ENCODE data around the gene RHOT1.
"Not testable (repeated sequence)": the region's sequence is repeated elsewhere in the genome, so short reads cannot be mapped to it uniquely, and the experiment has no call there.

The RHOT1 gene

DNA sequence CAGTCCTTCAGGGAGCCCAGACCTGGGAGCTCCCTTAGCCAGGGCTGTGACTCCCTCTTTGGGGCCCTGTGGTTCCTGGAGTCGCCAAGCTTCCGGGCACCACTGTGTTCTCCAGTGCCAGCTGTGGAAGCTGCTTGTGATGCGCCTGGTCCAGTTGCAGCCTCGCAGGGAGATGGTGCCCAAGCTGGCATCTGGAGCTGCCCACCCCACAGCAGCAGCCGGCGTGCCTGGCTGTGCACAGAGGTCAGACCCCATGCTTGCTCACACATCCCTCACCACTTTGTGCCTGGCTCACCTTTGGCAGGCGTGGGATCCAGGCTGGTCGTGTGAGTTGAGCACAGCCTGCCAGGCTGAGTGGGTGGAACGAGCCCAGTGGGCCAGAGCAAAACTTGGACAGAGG lies 18.2 kb downstream of the RHOT1 start:
- no peak for DNase-seq

DNA sequence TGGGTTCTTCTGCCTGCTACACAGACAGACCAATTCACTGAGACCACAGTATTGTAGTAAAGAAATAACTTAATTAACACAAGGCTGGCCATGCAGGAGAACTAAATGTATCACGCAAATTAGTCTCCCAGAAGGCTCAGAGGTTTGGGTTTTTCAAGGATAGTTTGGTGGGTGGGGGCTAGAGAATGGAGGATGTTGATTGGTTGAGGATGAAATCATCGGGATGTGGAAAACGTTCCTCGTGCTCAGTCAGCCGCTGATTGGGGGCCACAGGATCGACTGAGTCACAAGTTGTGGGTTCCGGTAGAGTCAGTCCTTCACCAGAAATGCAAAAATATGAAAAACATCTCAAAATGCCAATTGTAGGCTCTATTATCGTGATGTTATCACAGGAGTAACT lies 18.7 kb downstream of the RHOT1 start:
- DNase-seq, result no peak

GRCh38 chr17:32161506-32162365 lies 19.4 kb downstream of the RHOT1 start:
- DNase-seq, result no peak

- DNase-seq, result no peak
Measured at GRCh38 chr17:32174889-32175288, 32.6 kb downstream of the RHOT1 start.

GRCh38 chr17:32178679-32179078 lies 36.4 kb downstream of the RHOT1 start:
- not testable (repeated sequence) for DNase-seq

DNA sequence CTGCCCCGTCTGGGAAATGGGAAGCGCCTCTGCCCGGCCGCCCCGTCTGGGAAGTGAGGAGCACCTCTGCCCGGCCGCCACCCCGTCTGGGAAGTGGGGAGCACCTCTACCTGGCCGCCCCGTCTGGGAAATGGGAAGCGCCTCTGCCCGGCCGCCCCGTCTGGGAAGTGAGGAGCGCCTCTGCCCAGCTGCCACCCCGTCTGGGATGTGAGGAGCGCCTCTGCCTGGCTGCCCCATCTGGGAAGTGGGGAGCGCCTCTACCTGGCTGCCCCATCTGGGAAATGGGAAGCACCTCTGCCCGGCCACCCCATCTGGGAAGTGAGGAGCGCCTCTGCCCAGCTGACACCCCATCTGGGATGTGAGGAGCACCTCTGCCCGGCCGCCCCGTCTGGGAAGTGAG lies 36.8 kb downstream of the RHOT1 start:
- not testable (repeated sequence) for DNase-seq

GRCh38 chr17:32179526-32179925 lies 37.2 kb downstream of the RHOT1 start:
- DNase-seq, result not testable (repeated sequence)

GRCh38 chr17:32180262-32180661 lies 38.0 kb downstream of the RHOT1 start:
- DNase-seq, result not testable (repeated sequence)

- DNase-seq, result no peak
Measured at GRCh38 chr17:32185875-32186274, 43.6 kb downstream of the RHOT1 start.

GRCh38 chr17:32187271-32187670 lies 45.0 kb downstream of the RHOT1 start:
- no peak for DNase-seq

DNA sequence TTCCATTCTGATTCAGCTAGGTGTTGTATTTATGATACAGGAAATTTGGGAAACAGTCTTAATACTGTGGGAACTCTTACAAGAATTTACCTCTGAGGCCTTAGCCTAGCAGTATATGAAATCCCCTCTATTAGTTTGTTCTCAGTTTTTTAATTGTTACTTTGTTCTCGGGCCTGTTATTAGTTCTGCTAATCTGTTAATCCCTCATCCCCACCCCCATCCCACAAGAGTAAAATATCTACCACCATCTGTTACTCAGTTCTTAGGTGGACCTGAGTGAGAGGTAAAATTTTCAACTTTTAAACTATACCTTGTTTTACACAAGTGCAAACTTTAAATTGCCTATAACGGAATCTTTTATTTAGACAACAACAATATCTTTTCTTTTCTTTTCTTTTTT lies 47.0 kb downstream of the RHOT1 start:
- no peak for DNase-seq

GRCh38 chr17:32191306-32191705 lies 49.0 kb downstream of the RHOT1 start:
- no peak for DNase-seq

- no peak for DNase-seq
Measured at GRCh38 chr17:32192379-32192778, 50.1 kb downstream of the RHOT1 start.

DNA sequence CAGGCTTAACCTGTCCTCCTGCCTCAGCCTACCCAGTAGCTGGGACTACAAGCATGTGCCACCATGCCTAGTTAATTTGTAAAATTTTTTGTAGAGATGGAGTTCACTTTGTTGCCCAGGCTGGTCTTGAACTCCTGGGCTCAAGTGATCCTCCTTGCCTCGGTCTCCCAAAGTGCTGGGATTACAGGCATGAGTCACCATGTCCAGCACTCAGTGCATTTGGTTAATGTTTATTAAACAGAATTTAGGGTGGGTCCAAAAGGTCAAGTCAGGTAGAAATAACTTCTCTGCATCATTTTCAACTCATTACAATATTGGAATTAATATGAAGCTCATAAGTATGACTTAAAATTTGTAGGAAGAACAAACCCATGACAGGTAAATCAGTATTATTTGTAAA lies 55.7 kb downstream of the RHOT1 start:
- DNase-seq, result no peak

DNA sequence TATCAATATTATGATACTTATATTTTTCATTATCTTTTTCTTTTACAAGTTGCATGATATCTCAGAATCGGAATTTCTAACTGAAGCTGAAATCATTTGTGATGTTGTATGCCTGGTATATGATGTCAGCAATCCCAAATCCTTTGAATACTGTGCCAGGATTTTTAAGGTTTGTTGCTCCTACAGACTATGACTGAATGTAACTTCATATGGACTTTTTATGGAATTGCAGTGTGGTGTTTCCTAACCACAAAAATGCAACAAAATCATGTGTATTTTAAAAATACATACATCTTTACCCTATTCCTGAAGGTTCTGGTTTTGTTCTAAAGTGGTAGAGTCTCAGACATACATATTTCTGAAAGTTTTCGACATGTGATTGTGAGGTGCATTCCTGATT lies 64.6 kb downstream of the RHOT1 start:
- no peak for DNase-seq

GRCh38 chr17:32208436-32208835 lies 66.1 kb downstream of the RHOT1 start:
- DNase-seq, result no peak

DNA sequence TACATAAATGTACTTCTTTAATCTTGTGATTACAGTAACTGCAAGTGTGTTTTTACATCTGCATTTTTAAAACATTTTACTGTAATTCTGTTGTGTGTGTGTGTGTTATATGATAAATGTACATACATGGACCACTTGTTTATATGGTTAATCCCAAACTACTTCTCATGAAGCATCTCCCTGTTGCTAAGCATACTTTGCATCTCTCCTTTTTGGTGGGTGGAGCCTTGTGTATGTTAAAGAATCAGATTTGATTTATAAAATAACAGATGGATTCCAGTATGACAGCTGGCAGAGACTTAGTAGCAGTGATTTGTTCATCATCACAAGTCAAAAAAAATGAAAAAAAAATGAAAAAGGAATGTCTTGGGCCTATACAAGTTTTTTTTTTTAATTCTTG lies 67.3 kb downstream of the RHOT1 start:
- DNase-seq, result no peak

- DNase-seq, result no peak
Measured at GRCh38 chr17:32211671-32212070, 69.4 kb downstream of the RHOT1 start.

DNA sequence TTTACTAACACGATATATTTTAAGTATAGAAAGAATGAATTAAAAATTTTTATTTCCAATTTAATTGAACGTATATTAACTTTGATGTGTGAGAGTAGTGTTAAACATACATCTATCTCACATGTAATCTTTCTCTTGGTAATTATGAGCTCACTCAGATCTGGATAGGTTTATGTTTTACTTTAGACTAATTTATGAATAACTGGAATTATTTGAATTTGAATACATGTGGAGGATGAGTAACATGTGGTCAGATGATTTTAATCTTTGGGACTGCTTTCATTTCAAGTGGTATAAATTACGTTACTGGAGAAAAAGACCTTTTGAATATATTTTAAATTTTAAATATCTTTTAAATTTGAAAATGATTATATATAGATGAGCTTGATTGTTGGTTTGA lies 73.4 kb downstream of the RHOT1 start:
- DNase-seq, result no peak

DNA sequence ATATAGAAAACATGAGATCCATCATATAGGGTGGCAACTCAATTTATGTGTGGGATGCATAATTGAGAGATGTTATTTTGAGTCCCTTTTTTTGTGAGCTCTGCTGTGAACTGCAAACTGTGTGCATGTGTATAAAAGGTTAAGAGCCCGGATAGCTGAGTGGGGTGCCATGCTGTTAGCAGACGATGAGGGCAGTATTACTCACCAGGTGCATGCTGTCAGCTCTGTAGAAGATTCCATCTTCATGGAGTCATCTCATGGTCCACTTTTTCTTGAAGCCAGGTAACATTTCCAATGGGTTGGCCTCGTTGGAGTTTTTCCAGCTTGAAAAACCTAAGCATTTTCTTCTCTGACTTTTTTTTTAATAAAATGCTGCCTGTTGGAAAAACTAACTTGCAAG lies 80.3 kb downstream of the RHOT1 start:
- DNase-seq, result no peak

DNA sequence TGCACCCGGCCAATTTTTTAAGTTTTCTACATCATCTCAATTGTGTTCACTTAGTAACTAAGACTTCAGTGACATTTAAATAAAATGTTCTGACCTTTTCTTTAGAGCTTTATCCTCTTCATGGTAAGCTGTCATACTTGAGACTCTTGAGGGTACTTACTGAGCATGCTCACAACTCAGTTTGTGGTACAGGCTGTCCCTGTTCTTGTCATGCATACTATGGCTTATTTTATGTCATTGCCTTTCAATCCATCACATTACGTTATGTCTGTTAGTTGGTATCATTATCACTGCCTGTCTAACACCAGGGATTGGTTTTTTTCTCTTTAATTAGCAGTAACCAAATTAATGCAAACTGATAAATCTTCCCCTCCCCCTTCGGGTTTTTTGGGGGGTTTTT lies 81.4 kb downstream of the RHOT1 start:
- DNase-seq, result no peak

GRCh38 chr17:32226886-32227285 lies 84.6 kb downstream of the RHOT1 start:
- DNase-seq, result no peak

DNA sequence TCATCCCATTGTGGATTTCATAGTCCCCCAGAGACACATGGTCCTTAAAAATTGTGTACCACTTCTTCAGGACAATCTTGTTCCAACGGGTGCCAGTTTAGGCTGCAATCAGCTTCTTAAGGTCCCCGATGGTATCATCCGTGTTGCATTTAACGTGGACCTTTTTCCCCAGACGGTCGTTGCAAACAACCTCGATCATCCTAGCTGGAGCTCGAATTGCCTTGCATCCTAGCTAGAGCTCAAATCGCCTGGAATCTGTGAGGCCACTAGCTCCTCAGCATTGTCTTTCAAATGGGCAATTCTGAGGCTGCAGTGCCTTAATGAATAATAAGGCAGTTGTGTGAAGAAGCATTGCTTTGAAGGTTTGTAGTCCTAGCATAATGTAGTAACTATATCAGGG lies 85.6 kb downstream of the RHOT1 start:
- no peak for DNase-seq

DNA sequence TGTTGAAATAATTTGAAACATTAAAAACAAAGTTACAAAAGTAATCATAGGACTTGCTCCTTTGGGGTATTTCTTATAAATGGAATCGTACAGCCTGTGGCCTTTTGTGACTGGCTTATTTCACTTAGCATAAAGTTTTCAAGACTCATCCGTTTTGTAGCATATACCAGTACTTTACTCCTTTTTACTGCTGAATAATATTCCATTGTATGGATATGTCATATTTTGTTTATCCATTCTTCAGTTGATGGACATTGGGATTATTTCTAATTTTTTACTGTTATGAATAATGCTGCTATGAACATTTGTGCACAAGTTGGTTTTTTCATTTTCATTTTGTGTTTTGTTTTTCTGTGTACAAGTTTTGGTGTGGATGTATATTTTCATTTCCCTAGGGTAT lies 93.3 kb downstream of the RHOT1 start:
- DNase-seq, result no peak

DNA sequence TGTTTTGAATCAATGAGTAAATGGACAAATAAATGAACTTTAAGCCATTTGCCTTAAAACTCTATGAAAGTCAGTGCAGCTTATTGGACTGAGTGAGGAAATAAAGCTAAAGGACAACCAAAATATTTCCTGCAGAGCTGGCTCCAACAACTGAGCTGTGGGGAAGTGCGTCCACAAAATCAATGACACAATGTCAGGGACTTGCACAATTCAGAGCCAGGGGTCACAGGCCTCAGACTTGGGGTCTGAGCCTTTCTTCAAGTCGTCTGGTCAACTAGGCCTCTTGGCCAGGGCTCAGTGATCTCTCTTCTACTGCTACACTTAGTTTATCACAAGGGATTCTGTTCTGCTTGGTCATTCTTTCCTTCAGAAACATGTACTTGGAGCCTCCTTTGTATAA lies 97.2 kb downstream of the RHOT1 start:
- no peak for DNase-seq
